Inflammatory macrophage (primary cell): ENCODE data around the gene BOK.
"Not testable (repeated sequence)": the region's sequence is repeated elsewhere in the genome, so short reads cannot be mapped to it uniquely, and the experiment has no call there.

ENCODE experiments used
- DNase-seq, 2 donors: peaks; one replicate each; pipeline ENCODE4 v3.0.0-alpha.2; 2020 to 2022

BOK gene

GRCh38 chr2:241573741-241574140, 15.2 kb downstream of the BOK start:
- no peak for DNase-seq

- DNase-seq: no peak
Observed at GRCh38 chr2:241574911-241575623, 16.5 kb downstream of the BOK start.

- DNase-seq: no peak
Observed at GRCh38 chr2:241575624-241576292, 17.2 kb downstream of the BOK start.

DNA sequence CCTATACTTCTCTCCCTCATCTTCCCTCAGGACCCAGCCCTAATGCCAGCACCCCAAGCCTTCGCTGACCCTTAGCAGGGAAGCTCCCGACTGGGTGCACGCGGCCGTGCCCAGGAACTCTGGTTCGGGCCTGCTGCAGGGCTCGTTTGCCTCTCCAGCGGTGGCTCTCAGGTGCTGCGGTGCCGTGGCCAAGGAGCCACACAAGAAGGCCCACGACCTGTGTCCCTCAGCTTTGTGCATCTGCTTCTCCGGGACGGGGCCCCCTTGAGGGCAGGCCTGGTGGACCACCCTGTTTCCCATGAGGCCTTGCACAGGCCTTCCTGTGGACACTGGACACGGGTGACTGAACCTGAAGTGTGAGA, 17.7 kb downstream of the BOK start:
- no peak for DNase-seq

GRCh38 chr2:241577413-241578122, 19.0 kb downstream of the BOK start:
- no peak for DNase-seq

DNA sequence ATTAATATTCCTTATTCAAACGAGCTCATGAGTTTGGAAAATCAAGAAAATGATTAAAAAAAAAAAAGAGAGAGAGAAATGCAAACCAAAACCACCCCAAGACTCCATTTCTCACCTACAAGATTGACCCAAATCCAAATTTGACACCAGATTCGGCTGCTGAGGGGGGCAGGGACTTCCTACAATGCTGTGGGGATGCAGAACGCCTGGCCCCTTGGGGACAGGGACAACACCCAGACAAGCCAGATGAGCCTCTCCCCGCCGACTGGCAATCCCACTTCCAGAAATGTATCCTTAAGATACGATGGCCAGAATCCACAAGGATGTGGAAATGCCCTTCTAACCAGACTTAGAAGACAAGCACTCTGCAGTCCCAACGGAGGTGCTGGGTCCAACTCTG, 20.7 kb downstream of the BOK start:
- no peak for DNase-seq

DNA sequence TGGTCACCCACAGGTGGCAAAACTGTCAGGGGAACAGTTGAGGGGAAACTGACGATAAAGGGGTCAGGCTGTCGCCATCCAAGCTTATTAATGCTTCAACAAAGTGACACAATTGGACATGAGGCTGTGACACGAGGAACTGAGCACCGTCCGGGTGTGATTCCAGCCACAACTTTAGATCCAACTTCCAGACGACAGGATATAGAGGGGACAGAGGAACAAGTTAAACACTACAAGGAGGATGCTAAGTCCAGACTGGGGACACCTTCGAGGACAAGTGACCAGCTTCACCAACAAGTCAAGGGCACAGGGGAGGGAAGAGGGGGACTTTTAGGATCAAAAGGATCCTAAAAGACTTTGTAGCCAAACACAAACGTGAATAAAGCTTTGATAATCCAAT, 23.8 kb downstream of the BOK start:
- DNase-seq: no peak

DNA sequence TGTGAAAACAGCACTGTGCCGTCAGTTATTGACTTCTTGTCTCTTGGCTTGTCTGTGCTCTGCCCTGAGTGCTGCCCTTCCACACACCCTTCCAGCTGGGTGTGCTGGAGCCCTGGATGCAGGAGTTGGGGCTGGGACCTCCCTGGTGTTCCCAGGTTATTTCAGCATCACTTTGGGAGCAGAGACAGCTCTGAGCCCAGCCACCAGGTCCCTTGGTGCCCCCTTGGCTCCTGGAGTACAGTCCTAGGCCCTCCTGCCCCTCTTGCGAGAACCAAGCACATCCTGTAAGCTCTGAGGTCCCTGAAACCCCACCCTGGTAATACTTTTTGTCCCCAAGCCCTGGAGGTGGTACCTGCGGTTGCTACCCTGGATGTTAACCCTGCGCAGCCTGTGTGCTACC, 24.3 kb downstream of the BOK start:
- DNase-seq: no peak

DNA sequence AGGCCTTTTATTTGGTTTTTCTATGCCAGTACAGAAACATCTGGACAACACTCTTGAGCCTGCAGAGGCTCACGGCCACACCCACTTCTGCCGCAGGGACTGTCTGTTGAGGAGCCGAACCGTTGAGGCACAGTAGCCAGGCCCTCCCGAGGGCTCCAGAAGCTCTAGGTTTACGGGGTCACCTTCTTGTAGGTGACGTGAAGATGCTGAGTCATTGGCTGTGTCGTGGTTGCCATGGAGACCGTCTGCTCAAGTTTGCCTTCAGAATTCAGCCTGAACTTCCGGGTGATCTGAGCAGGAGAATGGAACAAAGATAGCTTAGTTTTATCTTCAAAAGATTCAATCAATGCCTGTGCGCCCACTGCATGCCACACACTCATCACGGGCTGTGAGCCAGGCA, 25.9 kb downstream of the BOK start:
- DNase-seq: no peak

DNA sequence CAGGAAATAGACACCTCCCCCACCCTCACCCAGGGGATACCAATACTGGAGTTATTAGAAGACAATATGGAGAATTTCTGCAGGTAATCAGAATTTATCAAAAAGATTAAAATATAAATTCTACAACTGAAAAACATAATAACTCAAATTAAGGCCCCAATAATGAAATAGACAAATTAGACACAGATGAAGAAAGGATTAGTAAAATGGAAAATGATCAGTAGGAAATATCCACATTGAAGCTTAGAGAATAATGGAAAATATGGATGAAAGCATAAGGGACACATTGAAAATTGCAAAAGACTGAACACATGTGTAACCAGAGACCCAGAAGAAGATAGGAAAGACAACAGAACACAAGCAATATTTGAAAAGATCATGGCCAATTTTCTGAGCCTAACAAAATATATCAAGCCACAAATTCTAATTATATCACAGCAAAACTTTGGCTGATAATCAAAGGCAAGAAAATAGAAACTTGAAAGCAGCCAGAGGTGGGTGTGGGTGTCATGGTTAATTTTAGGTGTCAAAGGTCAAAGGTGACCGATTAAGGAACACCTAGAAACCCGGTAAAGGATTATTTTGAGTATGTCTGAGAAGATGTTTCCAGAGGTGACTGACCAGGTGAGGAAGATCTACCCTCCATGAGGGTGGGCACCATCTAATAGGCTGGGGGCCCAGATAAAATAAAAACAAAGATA, 28.2 kb downstream of the BOK start:
- DNase-seq: no peak

DNA sequence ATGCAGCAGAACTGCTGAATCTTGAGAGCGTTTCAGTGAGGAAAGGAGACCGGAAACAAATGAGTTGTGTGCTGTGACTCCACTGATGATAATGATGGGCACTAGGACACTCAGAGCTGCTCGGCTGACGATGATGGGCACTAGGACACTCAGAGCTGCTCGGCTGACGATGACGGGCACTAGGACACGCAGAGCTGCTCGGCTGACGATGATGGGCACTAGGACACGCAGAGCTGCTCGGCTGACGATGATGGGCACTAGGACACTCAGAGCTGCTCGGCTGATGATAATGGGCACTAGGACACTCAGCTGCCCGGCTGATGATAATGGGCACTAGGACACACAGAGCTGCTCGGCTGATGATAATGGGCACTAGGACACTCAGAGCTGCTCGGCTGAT, 31.3 kb downstream of the BOK start:
- not testable (repeated sequence) for DNase-seq

DNA sequence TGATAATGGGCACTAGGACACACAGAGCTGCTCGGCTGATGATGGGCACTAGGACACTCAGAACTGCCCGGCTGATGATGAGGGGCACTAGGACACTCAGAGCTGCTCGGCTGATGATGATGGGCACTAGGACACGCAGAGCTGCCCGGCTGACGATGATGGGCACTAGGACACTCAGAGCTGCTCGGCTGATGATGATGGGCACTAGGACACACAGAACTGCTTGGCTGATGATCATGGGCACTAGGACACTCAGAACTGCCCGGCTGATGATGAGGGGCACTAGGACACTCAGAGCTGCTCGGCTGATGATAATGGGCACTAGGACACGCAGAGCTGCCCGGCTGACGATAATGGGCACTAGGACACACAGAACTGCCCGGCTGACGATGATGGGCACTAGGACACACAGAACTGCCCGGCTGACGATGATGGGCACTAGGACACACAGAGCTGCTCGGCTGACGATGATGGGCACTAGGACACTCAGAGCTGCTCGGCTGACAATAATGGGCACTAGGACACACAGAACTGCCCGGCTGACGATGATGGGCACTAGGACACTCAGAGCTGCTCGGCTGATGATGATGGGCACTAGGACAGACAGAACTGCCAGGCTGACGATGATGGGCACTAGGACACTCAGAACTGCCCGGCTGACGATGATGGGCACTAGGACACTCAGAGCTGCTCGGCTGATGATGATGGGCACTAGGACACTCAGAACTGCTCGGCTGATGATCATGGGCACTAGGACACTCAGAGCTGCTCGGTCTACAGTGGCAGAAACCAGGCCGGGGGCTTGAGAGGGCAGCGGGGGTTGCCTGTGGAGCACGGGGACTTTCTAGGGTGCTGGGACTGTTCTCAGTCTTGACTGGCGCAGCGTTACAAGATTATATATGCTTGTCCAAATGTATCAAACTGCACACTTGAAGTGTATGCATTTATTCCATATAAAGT, 32.2 kb downstream of the BOK start:
- DNase-seq: not testable (repeated sequence)

DNA sequence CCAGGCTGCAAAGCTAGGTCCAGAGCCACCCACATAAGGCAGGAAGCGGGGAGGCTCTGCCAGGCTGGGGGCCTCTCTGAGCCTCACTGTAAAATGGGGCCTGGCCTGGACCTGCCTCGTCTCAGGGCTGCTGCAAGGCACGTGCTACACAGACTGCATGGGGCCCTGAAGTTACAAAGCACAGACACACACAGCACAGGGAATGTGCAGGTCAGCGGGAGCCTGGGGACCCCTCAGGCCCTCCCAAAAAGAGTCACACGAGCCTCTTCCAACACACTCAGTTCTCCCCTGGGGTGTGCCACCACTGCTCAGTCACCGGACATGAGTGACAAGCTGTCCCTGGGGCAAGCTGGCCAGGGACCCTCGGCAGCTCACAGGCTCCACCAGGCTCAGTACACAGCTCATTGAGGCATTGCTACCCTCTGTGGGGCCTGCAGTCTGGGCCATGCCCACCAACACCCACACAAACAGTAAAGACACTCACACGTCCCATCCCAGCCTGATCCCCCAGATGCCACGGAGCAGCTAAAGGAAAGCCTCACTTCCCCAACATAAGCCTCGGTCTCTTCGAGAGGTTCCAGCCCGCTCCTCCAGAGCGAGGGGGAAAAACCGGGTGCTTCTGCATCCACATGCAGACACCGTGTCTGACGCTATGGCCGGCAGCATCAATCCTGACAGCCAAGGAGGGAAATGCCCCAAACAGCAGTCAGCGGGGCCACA, 33.7 kb downstream of the BOK start:
- no peak for DNase-seq

DNA sequence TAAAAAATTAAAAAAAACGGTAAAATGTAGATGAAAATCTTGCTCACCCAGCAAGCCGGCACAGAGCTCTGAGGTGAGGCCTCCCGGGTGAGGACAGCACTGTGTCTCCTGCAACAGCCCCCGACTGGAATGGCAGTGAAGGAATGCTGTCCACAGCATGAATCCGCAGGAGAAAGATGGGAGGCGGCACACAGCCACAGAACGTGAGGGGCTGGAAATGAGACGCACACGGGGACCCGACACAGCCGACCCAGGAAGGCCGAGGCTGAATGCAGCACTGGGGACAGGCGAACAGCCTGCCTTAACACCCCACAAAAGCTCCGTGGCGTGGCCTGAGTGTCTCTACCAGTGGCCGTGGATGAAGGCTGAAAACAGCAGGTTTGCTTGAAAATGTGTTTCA, 34.7 kb downstream of the BOK start:
- DNase-seq: no peak

GRCh38 chr2:241595600-241596140, 37.1 kb downstream of the BOK start:
- DNase-seq: no peak

- no peak for DNase-seq
Observed at GRCh38 chr2:241597561-241597960, 39.0 kb downstream of the BOK start.

DNA sequence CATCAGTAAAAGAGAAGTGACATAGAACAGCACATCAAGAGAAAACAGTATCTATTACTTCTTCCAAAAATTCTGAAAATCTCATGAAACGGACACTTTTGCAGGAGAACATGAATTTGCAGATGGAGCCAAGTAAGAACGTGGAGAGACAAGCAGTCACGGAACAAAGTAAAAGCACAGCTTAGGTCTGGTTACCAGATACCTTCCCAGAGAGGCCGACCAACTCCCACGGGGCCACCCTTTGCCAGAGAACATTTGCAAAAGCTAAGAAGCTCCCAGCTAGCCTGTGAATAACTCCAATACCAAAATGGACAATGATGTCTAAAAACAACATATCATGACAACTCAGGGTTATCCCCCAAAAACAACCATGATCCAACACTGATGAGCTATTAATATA, 39.5 kb downstream of the BOK start:
- no peak for DNase-seq

- DNase-seq: no peak
Observed at GRCh38 chr2:241598487-241598886, 39.9 kb downstream of the BOK start.

DNA sequence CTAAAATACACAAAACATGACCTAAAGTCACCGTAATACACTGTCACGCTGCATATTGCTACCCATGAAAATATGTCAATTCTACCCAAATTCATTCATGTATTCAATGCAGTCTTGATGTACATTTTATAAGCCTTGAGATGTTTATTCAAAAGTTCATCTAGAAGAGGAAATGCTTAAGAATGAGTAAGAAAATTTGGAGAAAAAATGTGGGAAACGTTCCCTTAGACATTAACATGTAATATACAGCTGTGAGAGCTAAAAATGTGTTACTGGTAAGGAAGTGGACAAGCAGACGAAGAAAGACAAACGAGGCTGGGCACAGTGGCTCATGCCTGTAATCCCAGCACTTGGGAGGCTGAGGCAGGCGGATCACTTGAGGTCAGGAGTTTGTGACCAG, 41.1 kb downstream of the BOK start:
- DNase-seq: no peak

GRCh38 chr2:241601841-241602240, 43.3 kb downstream of the BOK start:
- DNase-seq: no peak

GRCh38 chr2:241602720-241603119, 44.2 kb downstream of the BOK start:
- DNase-seq: no peak
